ENCODE measurements around the gene SNRPD2.

- TF ChIP-seq YY1 (IDR thresholded peaks at IDR 0.05; ENCODE audit: insufficient read depth, insufficient read length) (no peak), SUZ12 (IDR thresholded peaks at IDR 0.05; ENCODE audit: extremely low read depth, insufficient read depth, insufficient read length) (no peak)
Measured at GRCh38 chr19:45663800-45664199, 28.0 kb downstream of the SNRPD2 start.

Data from NT2/D1 (cell line).